HG03521 (cell line): ENCODE results near the gene ATAD3A.
"Not testable (repeated sequence)": the region's sequence is repeated elsewhere in the genome, so short reads cannot be mapped to it uniquely, and the experiment has no call there.

Experiments
- ATAC-seq: cut with Tn5 transposase; IDR thresholded peaks from one replicate; pipeline ENCODE4 v1.9.1; 2021; ENCODE audit warnings: mild to moderate bottlenecking, moderate library complexity; ENCODE audit not compliant: unreplicated experiment

Gene ATAD3A

DNA sequence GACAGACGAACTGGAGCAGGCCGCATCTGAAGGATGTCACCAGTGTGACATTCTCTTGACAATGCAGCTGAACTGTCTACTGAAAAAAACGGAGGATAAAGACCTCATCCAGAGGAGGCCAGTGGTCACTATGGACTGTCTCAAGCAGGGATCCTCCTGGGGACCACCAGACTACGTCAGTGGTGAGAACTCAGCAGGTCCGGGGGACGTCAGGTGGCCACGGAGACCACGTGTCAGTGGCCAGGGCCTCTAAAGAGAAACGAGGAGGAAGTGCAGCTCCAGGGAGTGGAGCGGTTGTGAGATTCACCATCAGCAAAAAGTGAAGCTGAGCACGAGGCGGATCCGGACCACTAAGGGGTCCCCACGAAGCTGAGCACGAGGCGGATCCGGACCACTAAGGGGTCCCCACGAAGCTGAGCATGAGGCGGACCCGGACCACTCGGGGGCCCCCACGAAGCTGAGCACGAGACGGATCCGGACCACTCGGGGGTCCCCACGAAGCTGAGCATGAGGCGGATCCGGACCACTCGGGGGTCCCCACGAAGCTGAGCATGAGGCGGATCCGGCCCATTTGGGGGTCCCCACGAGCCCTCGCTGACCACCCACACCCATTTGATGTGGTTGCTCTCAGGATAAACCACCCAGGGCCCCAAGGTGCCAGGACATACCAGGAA is 42.0 kb downstream of the ATAD3A start:
- ATAC-seq: no peak

GRCh38 chr1:1554550-1554925 is 42.6 kb downstream of the ATAD3A start:
- no peak for ATAC-seq

DNA sequence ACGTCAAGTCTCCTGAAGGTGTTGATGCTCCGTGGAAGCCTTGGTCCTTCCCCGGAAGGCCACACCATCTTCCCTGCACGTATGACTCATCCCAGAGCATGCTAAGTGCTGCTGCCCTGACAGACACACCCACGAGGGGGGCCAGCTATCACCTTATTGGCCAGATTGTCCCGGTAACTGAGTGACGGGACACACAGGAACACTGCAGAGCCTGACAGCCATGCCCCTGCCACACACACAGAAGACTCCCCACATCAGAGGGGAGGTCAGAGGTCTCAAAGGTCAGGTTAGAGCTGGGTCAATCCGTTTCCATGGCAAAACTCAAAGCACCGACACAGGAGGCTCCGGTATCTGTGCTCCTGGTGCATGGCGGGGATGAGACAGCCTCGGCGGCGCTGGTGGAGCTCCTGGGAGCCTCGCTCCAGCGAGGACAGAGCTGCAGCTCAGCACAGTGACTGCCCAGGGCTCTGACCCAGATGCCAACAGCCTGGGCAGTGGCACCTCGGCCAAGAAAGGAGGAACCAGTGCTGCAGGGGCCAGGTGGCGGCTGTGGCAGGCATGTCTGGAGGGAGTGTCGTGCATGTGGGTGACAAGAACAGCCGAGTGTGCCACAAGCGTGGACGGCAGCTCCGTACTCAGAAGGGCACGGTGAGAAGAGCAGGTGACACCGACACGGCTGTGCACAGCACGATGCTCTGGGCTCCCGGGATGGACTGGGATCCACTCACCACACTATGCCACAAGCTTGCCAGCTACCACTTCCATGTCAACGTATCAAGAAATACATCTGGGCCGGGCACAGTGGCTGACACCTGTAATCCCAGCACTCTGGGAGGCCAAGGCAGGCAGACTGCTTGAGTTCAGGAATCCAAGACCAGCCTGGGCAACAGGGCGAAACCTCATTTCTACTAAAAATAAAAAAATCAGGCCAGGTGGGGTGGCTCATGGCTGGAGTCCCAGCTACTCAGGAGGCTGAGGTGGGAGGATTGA is 43.3 kb downstream of the ATAD3A start:
- ATAC-seq: no peak

DNA sequence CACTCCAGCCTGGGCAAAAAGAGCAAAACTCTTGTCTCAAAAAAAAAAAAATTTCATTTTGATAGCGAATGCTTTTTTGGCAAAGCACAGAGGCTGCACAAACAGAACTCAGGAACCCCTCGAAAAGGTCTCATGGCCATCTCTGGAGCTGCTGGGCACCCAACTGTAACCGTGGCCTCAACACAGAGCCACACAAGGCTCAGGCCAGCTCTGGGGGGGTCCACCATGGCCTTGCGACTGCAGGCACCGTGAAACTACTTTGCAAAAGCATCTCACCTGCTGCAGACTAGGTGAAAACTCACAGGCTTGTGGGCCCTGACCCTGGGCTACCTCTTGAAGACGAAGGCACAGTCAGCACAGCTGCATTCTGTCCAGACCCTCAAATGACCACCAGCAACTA is 44.5 kb downstream of the ATAD3A start:
- ATAC-seq: no peak

- ATAC-seq: not testable (repeated sequence)
These were observed 45.0 kb downstream of the ATAD3A start for GRCh38 chr1:1556961-1557360.

- ATAC-seq: not testable (repeated sequence)
These were observed 45.7 kb downstream of the ATAD3A start for GRCh38 chr1:1557688-1558087.

DNA sequence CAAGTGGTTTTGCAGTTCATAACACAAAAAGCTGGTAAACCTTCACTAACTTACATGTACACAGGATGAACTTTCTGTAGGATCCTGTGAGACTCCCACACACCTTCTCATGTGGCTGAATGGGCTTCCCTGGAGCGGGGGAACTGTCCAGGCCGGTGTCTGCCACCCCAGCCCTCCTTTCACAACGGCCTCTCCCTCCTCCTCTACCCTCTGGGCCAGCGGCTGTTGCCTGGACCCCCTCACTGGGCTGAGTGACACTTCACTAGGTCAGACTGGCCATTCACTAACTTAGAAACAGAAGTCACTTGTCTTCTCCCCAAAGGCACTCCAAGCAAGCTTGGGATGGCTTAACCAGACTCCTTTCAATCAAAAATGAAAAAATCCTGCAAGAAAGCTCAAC is 46.6 kb downstream of the ATAD3A start:
- ATAC-seq: no peak

DNA sequence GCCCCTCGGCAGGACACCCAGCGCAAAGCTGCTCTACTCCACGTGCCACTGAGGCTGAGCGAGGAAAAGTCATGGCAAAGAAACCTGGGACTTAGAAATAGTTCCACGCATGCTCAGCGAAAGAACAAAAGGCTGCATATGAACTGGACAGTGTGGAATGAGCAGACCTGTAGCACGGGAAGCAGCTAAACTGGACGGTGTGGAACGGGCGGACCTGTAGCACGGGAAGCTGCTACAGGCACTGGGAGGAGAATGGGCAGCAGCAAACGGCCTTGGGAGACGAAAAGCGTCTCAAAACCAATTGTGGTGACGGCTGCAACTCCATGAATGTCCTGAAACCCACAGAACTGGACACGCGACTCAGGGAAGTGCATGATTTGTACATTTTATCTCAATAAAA is 47.1 kb downstream of the ATAD3A start:
- no peak for ATAC-seq

- no peak for ATAC-seq
These were observed 48.2 kb downstream of the ATAD3A start for GRCh38 chr1:1560178-1560577.

GRCh38 chr1:1561801-1562470 is 50.0 kb downstream of the ATAD3A start:
- ATAC-seq: no peak

DNA sequence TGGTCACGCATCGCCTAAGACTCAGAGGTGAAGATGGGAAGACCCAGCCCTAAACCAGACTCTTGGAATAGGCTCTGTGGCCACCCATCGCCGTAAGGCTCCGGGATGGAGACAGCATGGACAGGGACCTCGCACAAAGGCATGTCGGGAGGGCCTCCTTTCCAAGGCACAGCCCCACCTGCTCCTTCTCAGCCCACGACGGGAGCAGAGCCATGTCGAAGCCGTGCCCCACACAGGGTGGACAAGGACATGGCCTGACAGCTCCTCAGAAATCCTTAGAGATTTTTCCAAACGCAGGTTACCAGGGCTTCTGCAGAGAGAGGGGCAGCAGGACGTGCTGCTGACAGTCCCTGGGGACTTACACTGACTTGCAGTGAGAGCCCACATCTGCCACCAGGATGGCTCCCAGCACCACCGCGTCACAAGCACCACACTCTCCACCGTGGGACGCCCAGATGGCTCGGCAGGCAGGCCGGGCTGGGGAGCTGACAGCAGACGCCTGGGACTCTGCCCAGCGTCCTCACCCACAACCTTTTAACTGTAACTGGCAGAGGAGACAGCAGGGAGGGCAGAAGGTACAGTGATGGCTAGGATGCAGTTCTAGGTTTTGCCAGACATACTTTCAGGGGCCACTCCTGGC is 50.7 kb downstream of the ATAD3A start:
- ATAC-seq: no peak

- ATAC-seq: no peak
These were observed 51.7 kb downstream of the ATAD3A start for GRCh38 chr1:1563688-1564087.

- ATAC-seq: no peak
These were observed 52.3 kb downstream of the ATAD3A start for GRCh38 chr1:1564268-1564667.

DNA sequence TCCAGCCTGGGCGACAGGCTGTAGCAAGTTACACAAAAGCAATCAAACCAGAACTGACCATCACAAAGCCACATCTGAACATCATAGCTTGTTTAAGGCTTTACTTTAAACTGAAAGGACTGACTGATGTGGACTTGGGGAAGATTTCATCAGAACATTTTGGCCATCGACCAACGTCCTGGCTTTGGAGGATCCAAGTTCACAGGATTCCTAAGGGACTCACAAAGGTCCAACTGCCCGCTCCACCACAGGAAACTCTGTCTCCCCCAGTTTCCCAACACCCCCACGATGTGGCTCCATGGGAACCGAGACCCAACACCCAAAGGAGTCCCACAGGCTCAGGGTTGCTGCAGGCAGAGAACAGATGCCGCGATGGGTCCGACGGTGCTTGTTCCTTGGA is 53.4 kb downstream of the ATAD3A start:
- ATAC-seq: no peak

DNA sequence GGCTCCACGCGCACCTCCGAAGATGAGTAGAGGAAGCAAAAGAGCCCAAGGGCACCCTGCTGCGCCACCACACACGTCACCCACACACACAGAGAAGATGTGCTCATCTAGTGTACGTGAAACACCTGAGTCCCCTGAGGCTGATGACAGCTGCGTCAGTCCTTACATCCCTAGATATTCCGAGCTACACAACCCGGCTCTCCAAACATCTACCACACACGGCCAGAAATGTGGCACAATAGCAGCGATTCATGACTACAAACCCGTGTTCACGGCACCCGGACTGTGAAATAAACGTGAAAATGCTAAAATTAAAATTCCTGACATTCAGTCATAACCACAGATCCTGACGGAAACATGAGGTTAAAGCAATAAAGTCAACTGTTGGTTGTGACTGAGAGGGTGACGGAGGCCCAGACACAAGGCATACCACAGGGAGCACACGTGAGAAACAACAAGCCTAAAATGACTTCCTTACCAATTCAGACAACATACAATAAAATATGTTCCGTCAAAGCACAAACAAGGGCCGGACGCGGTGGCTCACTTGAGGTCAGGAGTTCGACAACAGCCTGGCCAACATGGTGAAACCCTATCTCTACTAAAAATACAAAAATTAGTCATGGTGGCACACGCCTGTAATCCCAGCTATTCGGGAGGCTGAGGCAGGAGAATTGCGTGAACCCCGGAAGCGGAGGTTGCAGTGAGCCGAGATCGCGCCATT is 55.4 kb downstream of the ATAD3A start:
- no peak for ATAC-seq

- ATAC-seq: no peak
These were observed 55.9 kb downstream of the ATAD3A start for GRCh38 chr1:1567891-1568291.

GRCh38 chr1:1569341-1569740 is 57.4 kb downstream of the ATAD3A start:
- ATAC-seq: no peak

- peak; percentile 67 for ATAC-seq
These were observed 62.1 kb downstream of the ATAD3A start for GRCh38 chr1:1573843-1574720.

- peak; percentile 76 for ATAC-seq
These were observed 63.0 kb downstream of the ATAD3A start, which contains the start of gene SSU72 for GRCh38 chr1:1574721-1575537. Gene SSU72 (minus strand): TSS chr1:1574863. CDS start chr1:1574557, 306 bp downstream.
